ENCODE data around the gene ZFP36.
A peak's percentile ranks its signal among the peaks of the same experiment; 100 is the strongest.

Gene ZFP36

DNA sequence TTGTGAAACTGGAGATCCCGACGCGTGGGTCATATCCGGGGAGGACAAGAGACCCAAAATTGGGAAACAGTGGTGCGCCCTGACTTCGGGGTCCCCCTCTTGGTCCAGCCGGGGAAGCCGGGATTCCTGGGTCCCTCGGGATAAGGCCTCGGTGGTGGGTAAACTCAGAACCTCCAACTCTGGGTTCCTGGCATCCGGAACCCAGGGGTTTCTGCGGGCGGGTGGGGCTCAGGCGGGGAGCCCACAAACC lies 688 bp downstream of the ZFP36 start:
- DNase-seq = no peak

GRCh38 chr19:39407660-39408391 lies 1.2 kb downstream of the ZFP36 start:
- DNase-seq = no peak

DNA sequence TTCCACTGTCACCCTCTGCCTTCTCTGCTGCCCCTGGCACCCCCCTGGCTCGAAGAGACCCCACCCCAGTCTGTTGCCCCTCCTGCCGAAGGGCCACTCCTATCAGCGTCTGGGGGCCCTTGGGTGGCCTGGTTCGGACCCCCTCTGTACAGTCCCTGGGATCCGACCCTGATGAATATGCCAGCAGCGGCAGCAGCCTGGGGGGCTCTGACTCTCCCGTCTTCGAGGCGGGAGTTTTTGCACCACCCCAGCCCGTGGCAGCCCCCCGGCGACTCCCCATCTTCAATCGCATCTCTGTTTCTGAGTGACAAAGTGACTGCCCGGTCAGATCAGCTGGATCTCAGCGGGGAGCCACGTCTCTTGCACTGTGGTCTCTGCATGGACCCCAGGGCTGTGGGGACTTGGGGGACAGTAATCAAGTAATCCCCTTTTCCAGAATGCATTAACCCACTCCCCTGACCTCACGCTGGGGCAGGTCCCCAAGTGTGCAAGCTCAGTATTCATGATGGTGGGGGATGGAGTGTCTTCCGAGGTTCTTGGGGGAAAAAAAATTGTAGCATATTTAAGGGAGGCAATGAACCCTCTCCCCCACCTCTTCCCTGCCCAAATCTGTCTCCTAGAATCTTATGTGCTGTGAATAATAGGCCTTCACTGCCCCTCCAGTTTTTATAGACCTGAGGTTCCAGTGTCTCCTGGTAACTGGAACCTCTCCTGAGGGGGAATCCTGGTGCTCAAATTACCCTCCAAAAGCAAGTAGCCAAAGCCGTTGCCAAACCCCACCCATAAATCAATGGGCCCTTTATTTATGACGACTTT lies 2.0 kb downstream of the ZFP36 start:
- DNase-seq = no peak

GRCh38 chr19:39409208-39410016 lies 2.8 kb downstream of the ZFP36 start:
- DNase-seq = peak; percentile 42

GRCh38 chr19:39410017-39410830 lies 3.6 kb downstream of the ZFP36 start:
- DNase-seq = no peak

DNA sequence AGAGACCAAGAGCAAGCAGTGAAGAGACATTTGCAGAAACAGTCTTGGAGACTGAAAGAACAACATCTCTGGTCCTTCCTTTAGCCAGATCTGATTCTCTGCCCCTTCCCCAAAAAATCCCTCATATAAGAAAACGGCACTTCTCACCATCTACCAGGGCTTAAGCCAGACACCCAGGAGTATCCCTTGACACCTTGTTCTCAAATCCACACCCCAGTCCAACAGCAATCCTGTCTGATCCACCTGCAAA lies 4.1 kb downstream of the ZFP36 start:
- DNase-seq = no peak

- no peak for DNase-seq
Measured at GRCh38 chr19:39411081-39411831, 4.6 kb downstream of the ZFP36 start.

- DNase-seq = peak; percentile 94
Measured at GRCh38 chr19:39411832-39412099, 5.1 kb downstream of the ZFP36 start.

GRCh38 chr19:39412100-39412866 lies 5.6 kb downstream of the ZFP36 start, which contains the start of gene PLEKHG2:
TSS of gene PLEKHG2 (plus strand) at chr19:39412669. CDS start at chr19:39414087, 1,418 bp downstream.
- DNase-seq = peak; percentile 98

DNA sequence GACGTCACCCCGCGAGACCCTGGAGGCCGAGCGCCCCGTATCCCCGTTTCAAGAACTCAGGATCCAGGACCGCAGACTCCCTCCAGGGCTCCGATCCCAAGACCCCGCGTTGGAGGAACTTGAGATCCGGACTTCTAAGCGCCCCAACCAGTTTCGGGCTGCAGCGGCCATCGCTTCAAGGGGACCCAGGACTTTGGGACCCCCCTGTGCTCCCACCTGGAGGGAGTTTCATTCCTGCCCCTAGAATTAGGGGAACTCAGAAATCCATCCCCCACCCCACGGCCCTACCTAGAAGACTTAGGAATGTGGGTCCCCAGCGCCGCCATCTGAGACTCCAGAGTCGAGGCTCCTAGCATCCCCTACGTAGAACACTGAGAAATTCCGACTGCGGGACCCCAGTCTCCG lies 6.2 kb downstream of the ZFP36 start:
- DNase-seq = no peak

DNA sequence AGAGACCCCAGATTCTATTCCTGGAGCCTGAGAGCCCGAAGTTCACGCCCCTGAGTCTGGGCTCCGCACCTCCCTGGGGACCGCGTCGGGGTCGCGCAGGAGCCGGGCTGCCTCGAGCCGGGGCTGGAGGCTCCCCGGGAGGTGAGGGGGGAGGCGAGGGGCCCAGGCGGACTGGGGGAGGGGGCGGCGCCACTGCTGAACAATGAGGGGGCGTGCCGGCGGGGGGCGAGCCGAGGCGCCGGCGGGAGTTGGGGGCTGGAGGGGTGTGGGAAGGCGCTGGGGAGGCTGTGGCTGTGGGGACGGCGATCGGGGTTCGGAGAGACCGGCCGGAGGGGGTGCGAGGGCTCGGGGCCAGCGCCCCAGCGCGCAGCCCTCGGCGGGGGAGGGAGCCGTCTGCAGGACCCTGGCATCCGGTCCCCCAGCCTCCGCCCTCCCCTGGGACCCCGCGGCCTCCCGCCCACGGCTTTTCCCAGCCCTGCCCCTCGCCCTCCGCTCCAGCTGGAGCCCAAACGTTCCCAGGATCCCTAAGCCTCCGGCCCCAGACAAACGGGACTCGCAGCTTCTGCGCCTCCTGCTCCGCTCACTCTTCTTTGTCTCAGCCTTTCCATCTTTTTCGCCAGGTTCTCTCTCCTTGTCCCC lies 6.7 kb downstream of the ZFP36 start:
- no peak for DNase-seq

GRCh38 chr19:39413911-39414608 lies 7.4 kb downstream of the ZFP36 start:
- DNase-seq = peak; percentile 18

DNA sequence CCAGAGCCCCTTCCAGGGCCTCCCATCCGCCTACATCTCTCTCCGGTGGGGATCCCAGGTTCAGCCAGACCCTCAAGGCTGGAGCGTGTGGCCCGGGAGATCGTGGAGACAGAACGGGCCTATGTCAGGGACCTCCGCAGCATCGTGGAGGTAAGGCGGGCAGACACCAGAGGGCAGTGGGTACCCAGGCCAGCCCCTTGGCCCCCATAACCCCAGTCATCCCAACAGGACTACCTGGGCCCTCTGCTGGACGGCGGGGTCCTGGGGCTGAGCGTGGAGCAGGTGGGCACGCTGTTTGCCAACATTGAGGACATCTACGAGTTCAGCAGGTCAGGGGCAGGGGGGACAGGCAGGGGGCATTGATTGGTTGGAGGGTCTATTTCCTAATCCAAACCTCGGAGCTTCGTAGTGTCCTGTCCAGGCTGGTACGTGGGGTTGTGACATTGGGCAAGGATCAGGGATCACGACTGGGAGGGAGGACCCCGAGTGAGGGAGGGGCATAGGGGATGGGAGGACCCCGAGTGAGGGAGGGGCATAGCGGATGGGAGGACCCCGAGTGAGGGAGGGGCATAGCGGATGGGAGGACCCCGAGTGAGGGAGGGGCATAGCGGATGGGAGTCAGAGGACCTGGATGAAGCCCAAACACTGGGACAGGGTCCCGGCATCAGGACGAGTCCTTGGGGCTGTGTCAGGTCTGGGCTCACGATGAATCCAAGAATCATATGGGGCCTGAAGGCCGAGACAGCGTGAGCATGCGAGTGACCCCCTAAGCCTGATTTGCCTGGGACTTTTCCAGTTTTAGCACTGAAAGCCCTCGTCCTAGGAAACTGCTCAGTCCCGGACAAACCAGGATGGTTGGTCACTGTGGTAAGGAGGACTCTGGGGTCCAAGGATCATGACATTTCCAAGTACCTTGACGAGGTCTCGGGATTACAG lies 8.7 kb downstream of the ZFP36 start:
- no peak for DNase-seq

- no peak for DNase-seq
Measured at GRCh38 chr19:39416152-39417120, 9.8 kb downstream of the ZFP36 start.

GRCh38 chr19:39417463-39418181 lies 11.0 kb downstream of the ZFP36 start:
- DNase-seq = no peak

- no peak for DNase-seq
Measured at GRCh38 chr19:39419003-39419402, 12.4 kb downstream of the ZFP36 start.

- DNase-seq = no peak
Measured at GRCh38 chr19:39420769-39421168, 14.1 kb downstream of the ZFP36 start.

- no peak for DNase-seq
Measured at GRCh38 chr19:39422020-39422419, 15.4 kb downstream of the ZFP36 start.
